ENCODE results near the gene USF1.

USF1 gene

GRCh38 chr1:161013131-161013487 lies 32.7 kb downstream of the USF1 start (continued):
- TF ChIP-seq PATZ1 (CRISPR knock-in tag; IDR thresholded peaks at IDR 0.05; ENCODE audit: borderline replicate concordance): no peak

GRCh38 chr1:161012420-161012819 lies 33.4 kb downstream of the USF1 start:
- TF ChIP-seq TSHZ2 (CRISPR knock-in tag; IDR thresholded peaks at IDR 0.05): no peak
- TF ChIP-seq GLIS3 (CRISPR knock-in tag; IDR thresholded peaks at IDR 0.05): no peak
- no peak for TF ChIP-seq PPARA (CRISPR knock-in tag; IDR thresholded peaks at IDR 0.05; ENCODE audit: borderline replicate concordance)
- TF ChIP-seq ZNF8 (CRISPR knock-in tag; IDR thresholded peaks at IDR 0.05): no peak
- no peak for TF ChIP-seq BACH2 (CRISPR knock-in tag; IDR thresholded peaks at IDR 0.05; ENCODE audit: borderline replicate concordance)
- TF ChIP-seq ZNF565 (CRISPR knock-in tag; conservative IDR thresholded peaks at IDR 0.05; ENCODE audit: low read depth): no peak
- no peak for TF ChIP-seq ZC3H10 (CRISPR knock-in tag; IDR thresholded peaks at IDR 0.05)
- TF ChIP-seq OSR1 (CRISPR knock-in tag; IDR thresholded peaks at IDR 0.05): no peak
- ATAC-seq: no peak

- ATAC-seq: no peak
- TF ChIP-seq ESRRG (CRISPR knock-in tag; IDR thresholded peaks at IDR 0.05) (no peak), ZC3H10 (CRISPR knock-in tag; IDR thresholded peaks at IDR 0.05) (no peak), PPARA (CRISPR knock-in tag; IDR thresholded peaks at IDR 0.05; ENCODE audit: borderline replicate concordance) (no peak), RARB (CRISPR knock-in tag; IDR thresholded peaks at IDR 0.05) (no peak), ZNF8 (CRISPR knock-in tag; IDR thresholded peaks at IDR 0.05) (no peak)
Observed at GRCh38 chr1:161009602-161010211, 36.1 kb downstream of the USF1 start.

- ATAC-seq: no peak
- TF ChIP-seq BACH2 (CRISPR knock-in tag; IDR thresholded peaks at IDR 0.05; ENCODE audit: borderline replicate concordance) (no peak), ISL1 (CRISPR knock-in tag; IDR thresholded peaks at IDR 0.05) (peak; percentile 90), GLIS3 (CRISPR knock-in tag; IDR thresholded peaks at IDR 0.05) (no peak), CSDC2 (CRISPR knock-in tag; IDR thresholded peaks at IDR 0.05) (no peak)
Observed at GRCh38 chr1:161008869-161009510, 36.8 kb downstream of the USF1 start.

- no peak for ATAC-seq
Observed at GRCh38 chr1:161007369-161007768, 38.4 kb downstream of the USF1 start.

More at GRCh38 chr1:161007369-161007768, 38.4 kb downstream of the USF1 start:
- TF ChIP-seq SNAI2 (CRISPR knock-in tag; IDR thresholded peaks at IDR 0.05) (no peak), CSRNP3 (CRISPR knock-in tag; IDR thresholded peaks at IDR 0.05) (no peak), ZFP30 (CRISPR knock-in tag; IDR thresholded peaks at IDR 0.05) (no peak), TCF4 (CRISPR knock-in tag; IDR thresholded peaks at IDR 0.05; ENCODE audit: borderline replicate concordance) (no peak), PATZ1 (CRISPR knock-in tag; IDR thresholded peaks at IDR 0.05; ENCODE audit: borderline replicate concordance) (no peak), RARB (CRISPR knock-in tag; IDR thresholded peaks at IDR 0.05) (no peak), TSHZ2 (CRISPR knock-in tag; IDR thresholded peaks at IDR 0.05) (no peak), ZNF565 (CRISPR knock-in tag; conservative IDR thresholded peaks at IDR 0.05; ENCODE audit: low read depth) (no peak), CREB5 (CRISPR knock-in tag; IDR thresholded peaks at IDR 0.05; ENCODE audit: low read depth) (no peak), ZNF70 (CRISPR knock-in tag; IDR thresholded peaks at IDR 0.05) (no peak)
